ENCODE results near the gene ZSWIM9.
A peak's percentile ranks its signal among the peaks of the same experiment; 100 is the strongest.

DNA sequence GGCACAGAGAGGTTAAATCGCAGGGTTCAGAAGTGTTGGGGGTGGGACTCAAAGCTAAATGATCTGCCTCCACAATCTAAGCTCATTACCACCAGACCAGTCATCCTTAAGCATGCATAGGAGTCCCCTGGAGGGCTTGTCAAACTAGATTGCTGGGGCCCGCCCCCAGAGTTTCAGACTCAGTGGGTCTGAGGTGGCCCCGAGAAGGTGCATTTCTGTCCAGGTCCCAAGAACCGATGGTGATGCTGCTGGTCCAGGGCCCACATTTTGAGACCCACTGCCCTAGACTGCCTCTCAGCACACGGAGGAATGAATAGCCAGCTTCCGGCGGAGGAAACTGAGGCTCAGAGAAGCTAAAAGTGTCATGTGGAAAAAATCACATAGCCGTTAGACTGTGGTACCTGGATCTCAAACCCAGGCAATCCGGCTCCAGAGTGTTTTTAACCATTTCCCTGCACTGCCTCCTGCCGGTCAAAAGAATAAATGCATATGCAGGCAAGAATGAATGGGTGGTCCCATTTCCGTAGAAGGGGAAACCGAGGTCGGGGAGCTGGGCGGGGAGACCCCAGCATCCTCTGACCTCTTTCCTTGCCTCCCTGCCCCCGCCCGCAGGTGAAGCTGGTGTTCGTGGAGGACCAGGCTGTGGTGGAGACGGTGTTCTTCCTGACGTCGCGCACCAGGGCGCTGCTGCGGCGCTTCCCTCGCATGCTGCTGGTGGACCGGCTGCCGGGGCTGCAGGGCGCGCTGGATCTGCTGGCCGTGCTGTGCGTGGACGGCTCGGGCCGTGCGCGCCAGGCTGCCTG is 23.8 kb downstream of the ZSWIM9 start:
- TF ChIP-seq, protein P1, sequence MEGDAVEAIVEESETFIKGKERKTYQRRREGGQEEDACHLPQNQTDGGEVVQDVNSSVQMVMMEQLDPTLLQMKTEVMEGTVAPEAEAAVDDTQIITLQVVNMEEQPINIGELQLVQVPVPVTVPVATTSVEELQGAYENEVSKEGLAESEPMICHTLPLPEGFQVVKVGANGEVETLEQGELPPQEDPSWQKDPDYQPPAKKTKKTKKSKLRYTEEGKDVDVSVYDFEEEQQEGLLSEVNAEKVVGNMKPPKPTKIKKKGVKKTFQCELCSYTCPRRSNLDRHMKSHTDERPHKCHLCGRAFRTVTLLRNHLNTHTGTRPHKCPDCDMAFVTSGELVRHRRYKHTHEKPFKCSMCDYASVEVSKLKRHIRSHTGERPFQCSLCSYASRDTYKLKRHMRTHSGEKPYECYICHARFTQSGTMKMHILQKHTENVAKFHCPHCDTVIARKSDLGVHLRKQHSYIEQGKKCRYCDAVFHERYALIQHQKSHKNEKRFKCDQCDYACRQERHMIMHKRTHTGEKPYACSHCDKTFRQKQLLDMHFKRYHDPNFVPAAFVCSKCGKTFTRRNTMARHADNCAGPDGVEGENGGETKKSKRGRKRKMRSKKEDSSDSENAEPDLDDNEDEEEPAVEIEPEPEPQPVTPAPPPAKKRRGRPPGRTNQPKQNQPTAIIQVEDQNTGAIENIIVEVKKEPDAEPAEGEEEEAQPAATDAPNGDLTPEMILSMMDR (IDR thresholded peaks at IDR 0.05 in 8 of 11, conservative IDR thresholded peaks at IDR 0.05 in 3 of 11), result peak; percentile 34 to 72 (median 55)
- TF ChIP-seq POLR2A (IDR thresholded peaks at IDR 0.05), result no peak
- TF ChIP-seq POLR2AphosphoS5 (IDR thresholded peaks at IDR 0.05), result no peak
